Tibial nerve (tissue), 4 donors: ENCODE data around the gene ANXA6. TPM values are rescaled to one million over a fixed set of nuclear protein-coding genes. Genes with fewer than 3 reads are reported as not detected.

Source experiments
- DNase-seq, 2 donors: peaks; one replicate each; pipeline ENCODE4 v3.0.0-alpha.2; 2019; ENCODE audit warnings: low spot score in 2 of 2
- H3K27ac ChIP-seq, 4 donors: fragments of 200-600 bp; sonication (generic) in 3 of 4; one replicate each; pipeline ENCODE4 v1.5.1; 2017 to 2019; ENCODE audit warnings: mild to moderate bottlenecking in 1 of 4
- H3K27me3 ChIP-seq, 2 donors: fragments of 200-600 bp; sonication (generic) in 1 of 2; one replicate each; pipeline versions ENCODE4 v1.5.1 to v1.6.0; 2017 to 2019
- H3K36me3 ChIP-seq, 3 donors: fragments of 200-600 bp; sonication (generic); one replicate each; pipeline ENCODE4 v1.5.1; 2018 to 2019
- H3K4me1 ChIP-seq, 4 donors: fragments of 200-600 bp; sonication (generic) in 3 of 4; one replicate each; pipeline ENCODE4 v1.5.1; 2017 to 2019
- H3K4me3 ChIP-seq, 4 donors: fragments of 200-600 bp; sonication (generic) in 3 of 4; one replicate each; pipeline ENCODE4 v1.5.1; 2017 to 2019; ENCODE audit warnings: mild to moderate bottlenecking in 1 of 4, moderate library complexity in 1 of 4
- H3K9me3 ChIP-seq, 4 donors: fragments of 200-600 bp; sonication (generic) in 3 of 4; one replicate each; pipeline ENCODE4 v1.5.1; 2017 to 2019
- EP300 ChIP-seq, 2 donors: sonication (generic); formaldehyde crosslinking; IDR thresholded peaks; one replicate each; pipeline ENCODE4 v1.6.1; 2017; ENCODE audit warnings: antibody characterized with exemption in 2 of 2, mild to moderate bottlenecking in 1 of 2
- POLR2A ChIP-seq, 2 donors: fragments of 450-650 bp; IDR thresholded peaks; one replicate each; pipeline ENCODE4 v1.6.1; 2017; ENCODE audit warnings: antibody characterized with exemption in 2 of 2, mild to moderate bottlenecking in 2 of 2, moderate library complexity in 2 of 2
- WGBS, 2 donors: methylation state at CpG; one replicate each; pipeline ENCODE4 v1.1.5; 2018; 5-methylcytosine and 5-hydroxymethylcytosine counted together
- total RNA-seq, 4 donors: library from RNA; depleted of rRNA; stranded (reverse); fragments of >200 nt; gene quantifications; one replicate each; pipeline ENCODE4 v1.1.0, GENCODE V29; 2016
- TF ChIP-seq, protein P1 (sequence below), 5 experiments: fragments of 200-600 bp in 3 of 5; fragments of 450-650 bp in 2 of 5; sonication (generic) in 3 of 5; IDR thresholded peaks; one replicate each; pipeline ENCODE4 v1.5.1; 2016 to 2019; ENCODE audit warnings: antibody characterized with exemption in 5 of 5, mild to moderate bottlenecking in 3 of 5, moderate library complexity in 2 of 5

Gene ANXA6
- total RNA-seq, 4 donors from 2014 or later: 168 to 282 (median 181) TPM

DNA sequence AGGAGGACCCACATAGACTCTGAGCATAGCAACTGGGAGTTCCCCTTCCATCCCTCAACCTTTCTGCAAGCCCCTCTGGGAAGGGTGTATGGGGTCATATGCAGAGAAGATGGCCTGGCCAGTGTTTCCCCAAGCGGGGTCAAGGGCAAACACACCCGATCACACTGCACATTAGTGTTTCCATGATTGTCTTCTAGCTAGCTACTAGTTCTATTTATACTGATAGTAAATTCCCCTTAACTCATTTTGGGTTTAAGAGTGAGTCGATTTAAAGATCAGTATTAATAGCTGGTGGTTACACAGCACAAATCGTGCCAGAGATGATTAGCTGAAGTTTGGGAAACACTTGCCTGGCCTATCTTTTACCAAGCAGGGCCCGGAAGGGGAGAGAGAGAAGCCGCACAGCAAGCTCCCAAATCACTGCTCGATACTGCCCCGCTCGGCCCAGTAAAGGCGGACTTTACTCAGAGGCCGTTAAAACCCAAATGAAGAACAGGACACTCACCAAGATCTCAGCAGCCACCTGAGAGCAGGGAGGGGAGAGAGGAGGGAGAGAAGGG lies 47.4 kb downstream of the ANXA6 start:
- no peaks in the 10 kb centered on the region for H3K9me3 ChIP-seq
- WGBS, 2 donors: 79 to 89% methylated on average over 11 of the region's 11 CpGs
- no peak overlapping the region for H3K4me3 ChIP-seq
- H3K27ac ChIP-seq: peak overlapping the region in 1 of 4 donors; percentile 11
- H3K36me3 ChIP-seq: peaks cover 0 to 81% (median 0%) of the 10 kb centered on the region in 3 donors
- peaks cover 0 to 10% (median 5%) of the 10 kb centered on the region in 4 donors for H3K4me1 ChIP-seq
- H3K27me3 ChIP-seq: no peaks in the 10 kb centered on the region
- DNase-seq: no peak
- TF ChIP-seq POLR2A (IDR thresholded peaks at IDR 0.05) (no peak), EP300 (IDR thresholded peaks at IDR 0.05) (no peak)
- TF ChIP-seq, protein P1, sequence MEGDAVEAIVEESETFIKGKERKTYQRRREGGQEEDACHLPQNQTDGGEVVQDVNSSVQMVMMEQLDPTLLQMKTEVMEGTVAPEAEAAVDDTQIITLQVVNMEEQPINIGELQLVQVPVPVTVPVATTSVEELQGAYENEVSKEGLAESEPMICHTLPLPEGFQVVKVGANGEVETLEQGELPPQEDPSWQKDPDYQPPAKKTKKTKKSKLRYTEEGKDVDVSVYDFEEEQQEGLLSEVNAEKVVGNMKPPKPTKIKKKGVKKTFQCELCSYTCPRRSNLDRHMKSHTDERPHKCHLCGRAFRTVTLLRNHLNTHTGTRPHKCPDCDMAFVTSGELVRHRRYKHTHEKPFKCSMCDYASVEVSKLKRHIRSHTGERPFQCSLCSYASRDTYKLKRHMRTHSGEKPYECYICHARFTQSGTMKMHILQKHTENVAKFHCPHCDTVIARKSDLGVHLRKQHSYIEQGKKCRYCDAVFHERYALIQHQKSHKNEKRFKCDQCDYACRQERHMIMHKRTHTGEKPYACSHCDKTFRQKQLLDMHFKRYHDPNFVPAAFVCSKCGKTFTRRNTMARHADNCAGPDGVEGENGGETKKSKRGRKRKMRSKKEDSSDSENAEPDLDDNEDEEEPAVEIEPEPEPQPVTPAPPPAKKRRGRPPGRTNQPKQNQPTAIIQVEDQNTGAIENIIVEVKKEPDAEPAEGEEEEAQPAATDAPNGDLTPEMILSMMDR (IDR thresholded peaks at IDR 0.05): no peak

DNA sequence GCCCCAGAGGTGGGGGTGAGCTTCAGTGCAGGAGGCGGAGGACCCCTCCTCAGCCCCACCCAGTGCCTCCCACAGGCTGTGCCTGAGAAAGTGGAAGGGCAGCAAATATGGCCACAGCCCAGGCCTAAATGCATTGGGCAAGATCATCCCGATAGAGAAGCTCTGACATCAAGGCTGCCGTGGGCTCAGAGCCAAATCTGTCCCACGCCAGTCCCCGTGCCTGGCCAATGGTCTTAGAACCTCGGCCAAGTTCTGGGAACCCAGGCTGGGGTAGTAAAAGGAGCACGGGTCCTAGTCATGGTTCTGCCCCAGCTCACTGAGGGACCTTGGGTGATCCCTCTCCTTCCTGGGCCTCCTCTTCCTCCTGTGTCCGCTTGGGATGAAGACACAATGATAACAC lies 49.0 kb downstream of the ANXA6 start:
- Histone ChIP-seq H3K27ac (peak overlapping the region in 2 of 4 donors; percentile 17 to 26), H3K36me3 (peaks cover 0 to 90% (median 0%) of the 10 kb centered on the region in 3 donors), H3K4me1 (peaks cover 0 to 14% (median 9%) of the 10 kb centered on the region in 4 donors), H3K27me3 (no peaks in the 10 kb centered on the region), H3K4me3 (no peak overlapping the region), H3K9me3 (no peaks in the 10 kb centered on the region)
- 54 to 74% methylated on average over 5 to 8 of the region's 8 CpGs for WGBS, 2 donors
- TF ChIP-seq POLR2A (IDR thresholded peaks at IDR 0.05) (no peak), EP300 (IDR thresholded peaks at IDR 0.05) (no peak)
- TF ChIP-seq, protein P1 (IDR thresholded peaks at IDR 0.05): no peak
- no peak for DNase-seq

DNA sequence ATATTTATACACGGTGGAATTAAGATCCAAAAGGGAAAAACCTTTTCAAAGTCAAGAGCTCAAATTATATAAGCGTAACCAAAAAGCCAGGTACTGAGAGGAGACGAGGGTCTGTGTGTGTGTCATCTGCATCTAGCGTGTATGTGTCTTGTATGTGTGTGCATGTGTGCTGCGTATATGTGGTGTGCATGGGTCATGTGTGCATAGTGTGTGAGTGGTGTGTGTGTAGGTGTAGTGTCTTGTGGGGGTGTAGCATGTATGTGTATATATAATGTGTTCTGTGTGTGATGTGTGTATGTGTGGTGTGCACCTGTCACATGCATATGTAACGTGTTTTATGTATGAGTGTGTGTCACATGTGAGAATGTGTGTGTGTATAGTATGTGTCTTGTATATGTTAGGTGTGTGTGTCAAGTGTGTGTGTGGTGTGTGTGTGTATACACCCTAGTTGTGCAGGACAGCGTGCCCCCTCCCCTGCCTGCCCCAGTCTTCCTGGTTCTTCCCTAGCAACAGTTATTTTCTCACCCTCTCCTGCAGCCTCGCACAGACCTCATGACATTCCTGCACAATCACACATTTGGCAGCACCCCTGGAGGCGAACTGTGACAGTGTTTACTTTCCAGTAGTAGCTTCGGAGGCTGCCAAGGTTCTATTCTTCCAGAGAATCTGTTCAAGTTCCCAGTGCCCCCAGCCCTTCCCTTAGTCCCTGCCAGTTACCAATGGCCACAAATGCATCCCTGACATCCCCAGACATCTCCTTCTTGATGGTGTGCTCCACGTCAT lies 49.6 kb downstream of the ANXA6 start:
- Histone ChIP-seq H3K36me3 (peaks cover 0 to 91% (median 0%) of the 10 kb centered on the region in 3 donors), H3K9me3 (no peaks in the 10 kb centered on the region), H3K4me3 (no peak overlapping the region), H3K4me1 (peaks cover 0 to 14% (median 9%) of the 10 kb centered on the region in 4 donors), H3K27me3 (no peaks in the 10 kb centered on the region), H3K27ac (peak overlapping the region in 1 of 4 donors; percentile 26)
- no peak for DNase-seq
- TF ChIP-seq, protein P1 (IDR thresholded peaks at IDR 0.05): no peak
- TF ChIP-seq POLR2A (IDR thresholded peaks at IDR 0.05) (no peak), EP300 (IDR thresholded peaks at IDR 0.05) (no peak)
- WGBS, 2 donors: 80 to 86% methylated on average over 11 of the region's 11 CpGs

DNA sequence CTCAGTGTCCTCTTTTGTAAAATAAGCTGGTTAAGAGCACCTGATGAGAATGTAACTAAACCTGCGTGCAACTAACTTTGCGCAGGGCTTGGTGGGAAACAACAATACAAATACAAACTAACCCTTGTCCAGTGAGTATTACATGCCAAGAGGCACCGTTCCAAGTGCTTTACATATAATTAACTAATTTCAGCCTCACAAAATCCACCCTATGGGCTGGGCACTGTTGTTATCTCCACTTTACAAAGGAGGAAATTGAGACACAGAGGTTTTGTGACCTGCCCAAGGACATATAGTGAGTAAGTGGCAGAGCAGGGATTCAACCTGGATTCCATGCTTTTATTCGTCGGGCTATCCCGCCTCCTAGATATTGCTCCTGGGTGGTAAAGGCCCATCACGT lies 50.5 kb downstream of the ANXA6 start:
- peaks cover 0 to 91% (median 0%) of the 10 kb centered on the region in 3 donors for H3K36me3 ChIP-seq
- H3K27ac ChIP-seq: no peak overlapping the region
- no peaks in the 10 kb centered on the region for H3K27me3 ChIP-seq
- no peak for DNase-seq
- H3K9me3 ChIP-seq: no peaks in the 10 kb centered on the region
- no peak overlapping the region for H3K4me3 ChIP-seq
- peaks cover 0 to 14% (median 9%) of the 10 kb centered on the region in 4 donors for H3K4me1 ChIP-seq
- TF ChIP-seq POLR2A (IDR thresholded peaks at IDR 0.05): no peak
- TF ChIP-seq, protein P1 (IDR thresholded peaks at IDR 0.05): no peak
- no peak for TF ChIP-seq EP300 (IDR thresholded peaks at IDR 0.05)
- 86 to 87% methylated on average over 7 of the region's 7 CpGs for WGBS, 2 donors

DNA sequence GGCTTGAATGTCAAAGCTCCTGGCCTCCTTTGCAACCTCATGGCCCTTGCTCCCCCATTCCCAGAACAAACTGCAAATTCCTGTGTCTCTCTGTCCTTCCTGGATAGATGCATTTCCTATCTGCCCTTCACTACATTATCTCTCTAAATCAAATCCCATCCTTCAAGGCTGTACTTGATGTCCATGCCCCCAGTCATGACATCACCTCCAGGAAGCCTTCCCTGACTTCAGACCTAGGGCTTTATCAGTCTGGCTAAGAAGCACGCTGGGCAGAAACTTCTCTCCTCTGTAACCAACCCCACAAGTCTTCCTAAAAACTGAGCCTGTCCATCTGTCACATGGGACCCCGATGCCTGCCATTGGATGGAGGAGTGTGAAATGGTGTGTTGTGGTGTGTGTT lies 51.1 kb downstream of the ANXA6 start:
- 95 to 97% methylated on average over 2 of the region's 2 CpGs for WGBS, 2 donors

More for the DNA sequence above, 51.1 kb downstream of the ANXA6 start:
- no peak overlapping the region for H3K27ac ChIP-seq
- TF ChIP-seq EP300 (IDR thresholded peaks at IDR 0.05) (no peak), POLR2A (IDR thresholded peaks at IDR 0.05) (no peak)
- TF ChIP-seq, protein P1 (IDR thresholded peaks at IDR 0.05): no peak
- no peaks in the 10 kb centered on the region for H3K27me3 ChIP-seq
- H3K9me3 ChIP-seq: no peaks in the 10 kb centered on the region
- no peak overlapping the region for H3K4me3 ChIP-seq
- peaks cover 0 to 94% (median 0%) of the 10 kb centered on the region in 3 donors for H3K36me3 ChIP-seq
- DNase-seq: no peak
- peaks cover 0 to 14% (median 9%) of the 10 kb centered on the region in 4 donors for H3K4me1 ChIP-seq
